IgD-negative memory B cell (primary cell): ENCODE measurements around the gene RD3L. TPM values are rescaled to one million over a fixed set of nuclear protein-coding genes. Genes with fewer than 3 reads are reported as not detected.
"Not testable (repeated sequence)": the region's sequence is repeated elsewhere in the genome, so short reads cannot be mapped to it uniquely, and the experiment has no call there.

ENCODE experiments used
- H3K27ac Mint-ChIP-seq, 3 donors: one replicate each; pipeline ENCODE4 v1.8.0; 2020 to 2022; ENCODE audit warnings: mild to moderate bottlenecking in 3 of 3, mixed read lengths in 3 of 3, moderate library complexity in 1 of 3
- H3K27me3 Mint-ChIP-seq: one replicate; pipeline ENCODE4 v1.8.0; 2021; ENCODE audit warnings: mixed read lengths
- H3K36me3 Mint-ChIP-seq: one replicate; pipeline ENCODE4 v1.8.0; 2020; ENCODE audit warnings: mild to moderate bottlenecking, mixed read lengths
- H3K4me1 Mint-ChIP-seq, 3 donors: one replicate each; pipeline ENCODE4 v1.8.0; 2020 to 2022; ENCODE audit warnings: mixed read lengths in 3 of 3, mild to moderate bottlenecking in 1 of 3
- H3K4me3 Mint-ChIP-seq, 4 donors: one replicate each; pipeline ENCODE4 v1.8.0; 2020 to 2022; ENCODE audit warnings: mild to moderate bottlenecking in 4 of 4, mixed read lengths in 4 of 4, moderate library complexity in 3 of 4
- H3K9me3 Mint-ChIP-seq, 3 donors: one replicate each; pipeline ENCODE4 v1.8.0; 2020 to 2021; ENCODE audit warnings: mixed read lengths in 3 of 3, mild to moderate bottlenecking in 1 of 3
- polyA plus RNA-seq: library from polyadenylated mRNA; unstranded; fragments of 300-500 nt; fragmentation: Illumina TruSeq; gene quantifications from one replicate; pipeline ENCODE4 v1.2.3, GENCODE V29; 2021

The RD3L gene
- polyA plus RNA-seq, 1 donor from 2014 or later: not detected

GRCh38 chr14:103941462-103941861 lies 867 bp downstream of the RD3L start:
- Mint-ChIP-seq H3K27ac (no peak overlapping the region), H3K27me3 (peaks cover 5% of the 10 kb centered on the region)

GRCh38 chr14:103935102-103935501 lies 7.2 kb downstream of the RD3L start:
- H3K4me3 Mint-ChIP-seq: no peak overlapping the region
- no peaks in the 10 kb centered on the region for H3K9me3 Mint-ChIP-seq
- H3K27me3 Mint-ChIP-seq: no peaks in the 10 kb centered on the region
- no peaks in the 10 kb centered on the region for H3K36me3 Mint-ChIP-seq
- no peak overlapping the region for H3K27ac Mint-ChIP-seq
- H3K4me1 Mint-ChIP-seq: peaks cover 0 to 7% (median 0%) of the 10 kb centered on the region in 3 donors

More at GRCh38 chr14:103941462-103941861, 867 bp downstream of the RD3L start:
- no peaks in the 10 kb centered on the region for H3K4me1 Mint-ChIP-seq
- no peaks in the 10 kb centered on the region for H3K9me3 Mint-ChIP-seq
- H3K36me3 Mint-ChIP-seq: no peaks in the 10 kb centered on the region
- H3K4me3 Mint-ChIP-seq: no peak overlapping the region

GRCh38 chr14:103932791-103933490 lies 9.4 kb downstream of the RD3L start:
- Mint-ChIP-seq H3K27ac (no peak overlapping the region), H3K9me3 (peaks cover 0 to 2% (median 0%) of the 10 kb centered on the region in 3 donors)

DNA sequence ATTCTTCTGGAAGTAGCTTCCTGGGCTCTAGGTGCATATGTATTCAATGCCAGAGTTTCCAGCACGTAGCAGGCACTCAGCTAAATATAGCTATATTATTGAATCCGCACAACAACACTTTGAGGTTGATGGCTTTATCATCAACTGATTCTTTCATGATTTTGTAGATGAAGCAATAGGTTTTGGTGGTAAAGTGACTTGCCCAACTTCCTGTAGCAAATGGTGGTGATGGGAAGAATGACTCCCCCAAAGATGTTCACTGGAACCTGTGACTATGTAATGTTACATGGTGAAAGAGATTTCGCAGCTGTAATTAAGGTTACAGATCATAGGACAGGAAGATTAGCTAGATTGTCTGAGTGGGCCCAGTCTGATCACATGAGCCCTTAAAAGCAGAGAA lies 10.9 kb downstream of the RD3L start:
- Mint-ChIP-seq H3K36me3 (peaks cover 2% of the 10 kb centered on the region), H3K27me3 (no peaks in the 10 kb centered on the region), H3K27ac (no peak overlapping the region), H3K9me3 (peaks cover 0 to 2% (median 0%) of the 10 kb centered on the region in 3 donors), H3K4me3 (no peak overlapping the region), H3K4me1 (peaks cover 0 to 7% (median 2%) of the 10 kb centered on the region in 3 donors)

More at GRCh38 chr14:103932791-103933490, 9.4 kb downstream of the RD3L start:
- H3K4me3 Mint-ChIP-seq: no peak overlapping the region
- H3K36me3 Mint-ChIP-seq: peaks cover under 1% of the 10 kb centered on the region
- peaks cover 0 to 7% (median 0%) of the 10 kb centered on the region in 3 donors for H3K4me1 Mint-ChIP-seq
- no peaks in the 10 kb centered on the region for H3K27me3 Mint-ChIP-seq

- H3K4me3 Mint-ChIP-seq: no peak overlapping the region
- H3K9me3 Mint-ChIP-seq: peaks cover 0 to 2% (median 0%) of the 10 kb centered on the region in 3 donors
- no peak overlapping the region for H3K27ac Mint-ChIP-seq
- H3K27me3 Mint-ChIP-seq: no peaks in the 10 kb centered on the region
- peaks cover 2% of the 10 kb centered on the region for H3K36me3 Mint-ChIP-seq
- peaks cover 0 to 8% (median 3%) of the 10 kb centered on the region in 3 donors for H3K4me1 Mint-ChIP-seq
Measured at GRCh38 chr14:103930051-103930604, 12.2 kb downstream of the RD3L start.

DNA sequence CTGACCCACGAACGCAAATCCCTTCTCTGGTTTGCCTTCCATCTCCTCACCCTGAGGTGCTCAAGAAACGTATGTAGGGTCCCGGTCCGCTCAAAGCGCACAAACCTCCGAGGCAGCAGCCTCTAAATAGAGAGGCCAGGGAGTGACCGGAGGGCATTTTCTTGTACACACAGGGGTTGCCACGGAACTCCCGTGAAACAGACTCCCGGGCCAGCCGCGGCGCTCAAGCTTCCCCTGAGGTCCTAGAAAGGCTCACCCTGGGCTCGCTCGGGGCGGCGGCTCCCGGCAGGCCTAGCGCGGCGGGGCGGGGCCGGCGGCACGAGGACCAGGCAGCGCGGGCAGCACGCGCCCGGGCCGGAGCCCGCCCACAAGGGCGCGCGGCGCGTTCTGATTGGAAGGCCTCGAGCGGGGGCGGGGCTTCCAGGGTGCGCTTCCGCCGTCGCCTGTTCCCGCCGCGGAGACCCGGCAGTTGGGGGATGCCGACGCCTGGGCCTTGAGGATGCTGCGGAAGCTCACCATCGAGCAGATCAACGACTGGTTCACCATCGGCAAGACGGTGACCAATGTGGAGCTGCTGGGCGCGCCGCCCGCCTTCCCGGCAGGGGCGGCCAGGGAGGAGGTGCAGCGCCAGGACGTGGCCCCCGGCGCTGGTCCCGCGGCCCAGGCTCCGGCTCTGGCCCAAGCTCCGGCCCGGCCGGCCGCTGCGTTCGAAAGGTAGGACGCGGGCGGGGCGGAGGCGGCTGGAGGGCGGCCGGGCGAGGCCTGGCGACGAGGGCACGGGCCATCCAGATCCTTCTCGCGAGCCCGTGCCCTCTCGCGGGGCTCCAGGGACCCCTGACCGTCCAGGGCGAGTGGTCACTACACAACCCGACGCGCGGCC lies 14.1 kb downstream of the RD3L start, which contains the start of gene TDRD9:
Gene TDRD9 (plus strand): TSS at position 446 of the 880 bp plus-strand sequence. CDS start 54 bp downstream, at position 500.
- no peaks in the 10 kb centered on the region for H3K27me3 Mint-ChIP-seq
- H3K4me1 Mint-ChIP-seq: peaks cover 0 to 6% (median 4%) of the 10 kb centered on the region in 3 donors
- H3K4me3 Mint-ChIP-seq: peak within 1 kb of the TSS in 2 of 4 donors; percentile 32 to 57
- no peak within 1 kb of the TSS for H3K27ac Mint-ChIP-seq
- H3K9me3 Mint-ChIP-seq: peaks cover 0 to 2% (median 0%) of the 10 kb centered on the region in 3 donors
- H3K36me3 Mint-ChIP-seq: peaks cover 2% of the 10 kb centered on the region

- H3K27ac Mint-ChIP-seq: no peak overlapping the region
- peaks cover 0 to 6% (median 1%) of the 10 kb centered on the region in 3 donors for H3K4me1 Mint-ChIP-seq
- no peaks in the 10 kb centered on the region for H3K27me3 Mint-ChIP-seq
- peaks cover 2% of the 10 kb centered on the region for H3K36me3 Mint-ChIP-seq
- H3K4me3 Mint-ChIP-seq: peak overlapping the region in 2 of 4 donors; percentile 32 to 57
- peaks cover 0 to 2% (median 0%) of the 10 kb centered on the region in 3 donors for H3K9me3 Mint-ChIP-seq
Measured at GRCh38 chr14:103927566-103927965, 14.8 kb downstream of the RD3L start.

- H3K4me3 Mint-ChIP-seq: peak overlapping the region in 2 of 4 donors; percentile 33 to 58
- H3K4me1 Mint-ChIP-seq: peaks cover 4 to 6% (median 5%) of the 10 kb centered on the region in 3 donors
- peaks cover 0 to 2% (median 0%) of the 10 kb centered on the region in 3 donors for H3K9me3 Mint-ChIP-seq
- no peaks in the 10 kb centered on the region for H3K27me3 Mint-ChIP-seq
- H3K27ac Mint-ChIP-seq: no peak overlapping the region
- H3K36me3 Mint-ChIP-seq: peaks cover 2% of the 10 kb centered on the region
Measured at GRCh38 chr14:103925316-103925715, 17.0 kb downstream of the RD3L start.

- Mint-ChIP-seq H3K27ac (no peak overlapping the region), H3K4me1 (peaks cover 4 to 9% (median 6%) of the 10 kb centered on the region in 3 donors), H3K4me3 (no peak overlapping the region), H3K9me3 (no peaks in the 10 kb centered on the region), H3K27me3 (no peaks in the 10 kb centered on the region), H3K36me3 (peaks cover 2% of the 10 kb centered on the region)
Measured at GRCh38 chr14:103923863-103924262, 18.5 kb downstream of the RD3L start.

- H3K4me1 Mint-ChIP-seq: peaks cover 4 to 12% (median 4%) of the 10 kb centered on the region in 3 donors
- H3K27ac Mint-ChIP-seq: peak overlapping the region in 1 of 3 donors; percentile 42
- peak overlapping the region; percentile 88 to 94 (median 92) for H3K4me3 Mint-ChIP-seq
- H3K27me3 Mint-ChIP-seq, H3K9me3 Mint-ChIP-seq, H3K36me3 Mint-ChIP-seq: not testable (repeated sequence)
Measured at GRCh38 chr14:103921855-103922200, 20.5 kb downstream of the RD3L start.

DNA sequence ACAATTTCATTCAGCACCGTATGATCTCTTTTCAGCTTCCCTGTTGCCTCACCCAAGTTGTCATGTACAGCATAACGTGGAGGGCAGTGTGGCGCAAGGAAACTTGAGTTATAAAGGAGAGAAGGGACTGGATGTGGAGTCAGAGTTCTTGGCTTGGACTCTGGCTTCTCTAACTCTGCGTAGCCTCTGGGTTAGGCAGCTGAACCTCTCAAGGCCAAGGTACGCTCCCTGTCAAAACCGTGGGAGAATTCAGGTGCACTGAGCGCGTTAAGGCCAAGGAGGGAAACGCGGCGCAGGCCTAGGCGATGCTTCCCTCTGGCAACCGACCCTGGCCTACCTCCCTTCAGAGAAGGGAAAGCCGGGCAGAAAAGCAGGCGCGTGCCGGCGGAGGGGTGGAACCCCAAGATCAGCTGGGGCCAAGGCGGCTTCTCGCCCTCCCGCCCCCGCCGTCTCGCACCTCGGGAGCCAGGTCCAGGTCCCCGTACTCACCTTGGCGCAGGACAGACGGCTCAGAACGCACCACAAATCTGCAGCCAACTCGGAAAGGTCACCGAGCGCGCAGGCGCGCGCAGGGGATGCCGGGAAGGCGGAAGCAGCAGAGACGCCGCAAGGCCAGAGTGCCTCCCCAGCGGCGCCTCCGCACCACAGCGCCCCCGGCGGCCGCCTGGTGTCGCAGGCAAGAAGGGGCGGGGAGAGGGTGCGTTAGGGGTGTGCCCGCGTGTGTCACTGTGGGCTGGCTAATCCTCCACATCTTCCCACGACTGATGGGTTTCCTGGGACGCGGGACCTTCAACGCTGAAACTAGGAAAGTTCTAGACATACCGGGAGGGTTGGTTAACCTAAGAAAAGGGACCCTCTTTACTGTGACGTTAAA lies 21.1 kb downstream of the RD3L start:
- Mint-ChIP-seq H3K4me3 (peak overlapping the region; percentile 88 to 94 (median 92)), H3K9me3 (no peaks in the 10 kb centered on the region), H3K4me1 (peaks cover 4 to 12% (median 4%) of the 10 kb centered on the region in 3 donors), H3K36me3 (no peaks in the 10 kb centered on the region), H3K27ac (peak overlapping the region; percentile 42 to 88 (median 78)), H3K27me3 (no peaks in the 10 kb centered on the region)

GRCh38 chr14:103916636-103917262 lies 25.6 kb downstream of the RD3L start:
- H3K4me3 Mint-ChIP-seq: peak overlapping the region in 1 of 4 donors; percentile 23

GRCh38 chr14:103915616-103916015 lies 26.7 kb downstream of the RD3L start:
- Mint-ChIP-seq H3K9me3 (no peaks in the 10 kb centered on the region), H3K27me3 (no peaks in the 10 kb centered on the region), H3K4me3 (no peak overlapping the region), H3K27ac (no peak overlapping the region), H3K36me3 (peaks cover 2% of the 10 kb centered on the region), H3K4me1 (peaks cover 1 to 13% (median 3%) of the 10 kb centered on the region in 3 donors)

More at GRCh38 chr14:103916636-103917262, 25.6 kb downstream of the RD3L start:
- Mint-ChIP-seq H3K27ac (no peak overlapping the region), H3K9me3 (no peaks in the 10 kb centered on the region), H3K4me1 (peaks cover 1 to 15% (median 8%) of the 10 kb centered on the region in 3 donors), H3K27me3 (no peaks in the 10 kb centered on the region), H3K36me3 (peaks cover 2% of the 10 kb centered on the region)
